Measurements from ENCODE around the gene PRKCD.

PRKCD gene

GRCh38 chr3:53157974-53158580 is 2.9 kb upstream of the PRKCD start:
- no peak for DNase-seq

GRCh38 chr3:53158765-53159155 is 2.2 kb upstream of the PRKCD start:
- no peak for DNase-seq

GRCh38 chr3:53159156-53160060 is 1.6 kb upstream of the PRKCD start:
- DNase-seq: no peak

GRCh38 chr3:53160061-53160659 is 849 bp upstream of the PRKCD start:
- DNase-seq: no peak

- DNase-seq: no peak
Measured at GRCh38 chr3:53161450-53161819, 426 bp downstream of the PRKCD start.

- DNase-seq: peak; percentile 49 to 71
Measured at GRCh38 chr3:53161820-53162671, 1.0 kb downstream of the PRKCD start.

GRCh38 chr3:53162672-53163443 is 1.8 kb downstream of the PRKCD start:
- DNase-seq: peak; percentile 74 to 76

- no peak for DNase-seq
Measured at GRCh38 chr3:53163444-53164387, 2.7 kb downstream of the PRKCD start.

GRCh38 chr3:53164911-53165310 is 3.9 kb downstream of the PRKCD start:
- no peak for DNase-seq

- no peak for DNase-seq
Measured at GRCh38 chr3:53166206-53166605, 5.2 kb downstream of the PRKCD start.

GRCh38 chr3:53166781-53167291 is 5.8 kb downstream of the PRKCD start:
- peak in 1 of 2 donors; percentile 53 for DNase-seq

- DNase-seq: no peak
Measured at GRCh38 chr3:53167418-53168174, 6.6 kb downstream of the PRKCD start.

GRCh38 chr3:53168175-53168923 is 7.3 kb downstream of the PRKCD start:
- DNase-seq: no peak

GRCh38 chr3:53169045-53169831 is 8.2 kb downstream of the PRKCD start:
- no peak for DNase-seq

GRCh38 chr3:53169832-53170324 is 8.9 kb downstream of the PRKCD start:
- DNase-seq: no peak

- DNase-seq: peak in 1 of 2 donors; percentile 49
Measured at GRCh38 chr3:53170325-53171063, 9.5 kb downstream of the PRKCD start.

- no peak for DNase-seq
Measured at GRCh38 chr3:53171064-53171418, 10.0 kb downstream of the PRKCD start.

Data from CD4-positive, alpha-beta T cell treated with Interleukin-4 for 1 hour (primary cell).